ELR (cell line): ENCODE data around the gene SCO2.

Experiments used
- DNase-seq: peaks from one replicate; pipeline ENCODE4 v3.0.0-alpha.2; 2015; ENCODE audit warnings: low read depth

SCO2 gene, protein sequence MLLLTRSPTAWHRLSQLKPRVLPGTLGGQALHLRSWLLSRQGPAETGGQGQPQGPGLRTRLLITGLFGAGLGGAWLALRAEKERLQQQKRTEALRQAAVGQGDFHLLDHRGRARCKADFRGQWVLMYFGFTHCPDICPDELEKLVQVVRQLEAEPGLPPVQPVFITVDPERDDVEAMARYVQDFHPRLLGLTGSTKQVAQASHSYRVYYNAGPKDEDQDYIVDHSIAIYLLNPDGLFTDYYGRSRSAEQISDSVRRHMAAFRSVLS

DNA sequence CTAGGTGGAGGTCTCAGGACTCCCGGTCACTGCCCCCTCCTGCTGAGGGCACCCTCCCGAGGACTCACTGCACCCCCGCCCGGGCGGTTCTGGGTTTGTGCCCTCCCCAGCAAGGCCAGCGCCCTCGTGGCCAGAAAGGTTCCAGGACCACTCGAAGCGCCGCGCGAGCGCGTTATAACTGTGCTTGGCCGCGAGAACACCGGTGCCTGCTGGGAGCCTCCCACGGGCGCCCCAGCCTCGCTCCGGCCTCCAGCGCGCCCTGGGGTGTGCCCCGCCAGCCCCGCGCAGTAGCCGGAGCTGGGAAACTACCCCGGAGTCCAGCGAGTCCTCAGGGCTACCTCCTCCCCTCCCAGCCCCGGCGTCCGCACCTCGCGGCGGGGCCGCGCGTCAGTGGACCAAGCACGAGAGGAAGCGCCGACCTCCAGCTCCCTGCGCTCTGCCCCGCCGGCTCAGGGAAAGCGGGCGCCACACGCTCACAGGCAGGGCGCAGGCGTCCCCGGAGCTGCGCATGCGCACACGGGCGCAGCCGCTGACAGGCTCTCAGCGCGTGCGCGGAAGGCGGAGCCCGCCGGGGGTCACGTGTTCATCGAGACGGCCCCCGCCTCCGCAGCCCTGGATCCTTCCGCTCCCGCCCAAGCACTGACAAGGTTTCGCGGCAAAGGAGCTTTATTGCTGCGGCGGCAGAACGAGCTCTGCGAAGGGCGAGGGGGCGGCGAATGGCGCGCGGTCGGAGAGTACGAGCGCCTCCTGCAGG, at the start of gene SCO2:
Gene SCO2 (minus strand): TSS at position 495 of the 754 bp plus-strand sequence. CDS start 1,187 bp downstream, outside the sequence.
- DNase-seq, result peak; percentile 97

DNA sequence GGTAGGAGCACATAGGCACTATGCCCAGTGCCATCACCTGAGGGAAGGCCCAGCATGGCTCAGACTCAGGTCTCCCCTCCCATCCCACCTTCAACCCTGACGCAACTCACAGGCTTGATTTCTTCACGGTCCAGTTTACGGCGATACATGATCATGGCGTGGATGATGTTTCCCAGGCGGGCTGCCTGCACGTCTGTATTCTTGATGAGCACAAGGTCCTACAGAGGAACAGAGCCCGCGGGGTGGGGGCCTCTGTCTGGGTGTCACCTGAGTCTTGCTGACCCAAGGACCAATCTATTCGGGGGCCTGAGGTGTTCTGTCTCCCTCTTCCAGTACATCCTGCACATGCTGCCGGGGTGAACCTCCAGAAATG, 49.0 kb upstream of the SCO2 start:
- no peak for DNase-seq

DNA sequence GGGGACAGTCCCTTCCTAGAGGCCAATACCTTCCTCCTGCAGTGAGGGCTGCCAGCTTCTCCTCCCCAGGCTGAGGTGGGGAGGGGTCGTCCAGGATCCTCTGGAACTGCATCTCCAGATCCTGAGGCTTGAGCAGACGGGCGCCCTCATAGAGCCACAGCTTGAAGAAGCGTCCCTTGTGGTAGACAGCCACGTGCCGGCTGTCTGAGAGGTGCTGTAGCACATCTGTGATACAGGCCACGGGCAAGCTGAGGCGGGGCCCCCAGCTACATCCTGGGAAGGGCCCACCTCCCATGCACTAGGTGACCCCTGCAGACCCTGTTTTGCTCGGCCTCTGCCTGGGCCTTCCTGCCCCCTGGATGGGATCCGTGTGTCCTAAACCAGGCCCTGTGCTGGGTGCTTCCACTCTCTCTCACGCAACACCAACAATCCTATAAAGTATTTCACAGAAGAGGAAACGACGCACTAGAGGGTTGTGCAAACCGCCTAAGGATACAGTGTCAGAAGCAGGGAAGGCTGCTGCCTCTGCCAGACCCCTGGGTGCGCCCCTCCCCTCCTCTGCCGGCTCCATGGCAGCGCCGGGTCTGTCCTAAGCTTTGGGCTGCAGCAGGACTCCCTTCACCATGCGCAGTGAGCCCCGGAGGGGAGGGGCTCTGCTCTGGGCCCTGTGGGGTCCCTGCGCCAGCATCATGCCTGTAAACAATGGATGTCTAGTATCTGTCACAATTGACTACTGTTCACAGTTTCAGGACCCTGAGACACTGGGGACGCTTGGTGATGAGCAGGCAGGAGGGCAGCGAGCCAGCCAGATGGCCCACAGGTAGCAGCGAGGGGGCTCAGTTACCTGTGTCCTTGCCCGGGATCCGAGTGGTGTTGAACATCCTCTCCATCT, 48.3 kb upstream of the SCO2 start:
- DNase-seq, result no peak

DNA sequence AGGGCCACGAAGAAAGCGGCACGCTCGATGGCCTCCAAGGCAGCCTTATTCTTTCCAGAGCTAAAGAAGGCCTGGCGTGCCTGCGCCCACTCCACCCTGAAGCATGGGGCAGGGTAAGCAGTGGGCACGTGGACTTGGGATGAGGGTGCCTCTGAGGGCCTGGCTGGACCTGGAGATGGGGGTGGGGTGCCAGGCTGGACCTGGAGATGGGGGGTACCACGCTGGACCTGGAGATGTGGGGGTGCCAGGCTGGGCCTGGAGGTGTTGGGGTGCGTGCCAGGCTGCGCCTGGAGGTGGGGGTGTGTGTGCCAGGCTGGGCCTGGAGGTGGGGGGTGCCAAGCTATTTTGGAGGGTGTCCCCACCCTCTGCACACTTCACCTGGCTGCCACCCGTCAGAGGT, 47.6 kb upstream of the SCO2 start:
- no peak for DNase-seq

DNA sequence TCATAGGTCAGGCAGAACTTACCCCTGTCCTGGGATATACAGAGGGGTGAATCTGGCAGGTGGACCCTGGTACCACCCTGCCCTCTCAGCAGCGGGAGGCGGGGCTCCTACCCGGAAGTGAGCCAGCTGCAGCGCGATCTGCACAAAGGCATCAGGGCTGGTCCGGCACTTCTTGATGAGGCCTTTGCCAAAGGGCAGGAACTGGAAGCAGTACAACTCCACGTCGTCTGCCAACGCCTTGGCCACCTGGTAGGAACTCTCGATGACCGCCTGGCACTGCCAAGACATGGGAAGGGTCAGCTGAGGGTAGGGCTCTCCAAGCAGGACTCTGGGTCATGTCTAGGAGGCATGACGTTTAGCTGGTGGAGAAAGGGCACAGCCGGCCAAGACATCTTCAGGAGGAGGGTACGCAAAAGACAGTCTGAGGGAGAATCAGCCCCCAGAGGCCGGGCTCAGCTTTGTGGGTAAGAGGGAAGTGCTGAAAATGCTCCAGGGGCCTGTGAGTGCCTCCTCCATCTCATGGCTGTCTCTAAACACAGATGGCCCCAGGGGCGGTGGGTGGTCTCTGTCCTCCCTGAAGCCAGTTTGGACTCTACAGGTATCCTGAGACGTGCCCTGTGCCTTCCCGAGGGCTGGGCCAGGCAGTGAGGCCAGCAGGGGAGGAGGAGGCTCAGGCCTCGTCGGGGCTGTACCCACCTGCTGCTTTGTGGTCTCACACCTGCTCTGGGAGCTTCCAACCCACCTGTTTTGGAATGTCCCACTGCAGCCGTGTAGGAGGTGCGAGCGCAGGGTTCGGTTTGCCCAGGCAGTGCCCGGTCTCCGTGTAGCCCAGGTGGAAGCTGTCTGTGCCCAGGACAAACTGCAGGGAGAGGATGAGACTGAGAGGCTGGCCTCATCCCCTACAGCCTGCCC, 46.1 kb upstream of the SCO2 start:
- no peak for DNase-seq

DNA sequence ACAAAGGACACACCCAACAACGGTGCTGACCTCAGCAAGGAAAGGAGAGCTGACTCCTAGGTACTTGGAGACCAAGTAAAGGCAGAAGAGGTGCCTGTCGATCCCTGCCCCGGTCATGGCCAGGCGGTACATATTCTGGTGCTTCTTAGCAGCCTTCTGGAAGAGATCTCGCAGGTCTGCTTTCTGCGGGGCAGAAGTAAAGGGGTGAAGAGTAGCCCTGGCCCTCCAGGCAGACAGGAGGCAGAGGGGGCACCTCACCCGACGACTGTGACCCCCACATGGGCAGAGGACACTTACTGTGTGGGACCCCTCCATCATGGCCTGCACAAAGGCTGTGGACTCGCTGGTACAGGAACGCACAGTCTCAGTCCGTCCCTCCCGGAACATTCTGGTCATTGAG, 45.5 kb upstream of the SCO2 start:
- DNase-seq, result no peak

DNA sequence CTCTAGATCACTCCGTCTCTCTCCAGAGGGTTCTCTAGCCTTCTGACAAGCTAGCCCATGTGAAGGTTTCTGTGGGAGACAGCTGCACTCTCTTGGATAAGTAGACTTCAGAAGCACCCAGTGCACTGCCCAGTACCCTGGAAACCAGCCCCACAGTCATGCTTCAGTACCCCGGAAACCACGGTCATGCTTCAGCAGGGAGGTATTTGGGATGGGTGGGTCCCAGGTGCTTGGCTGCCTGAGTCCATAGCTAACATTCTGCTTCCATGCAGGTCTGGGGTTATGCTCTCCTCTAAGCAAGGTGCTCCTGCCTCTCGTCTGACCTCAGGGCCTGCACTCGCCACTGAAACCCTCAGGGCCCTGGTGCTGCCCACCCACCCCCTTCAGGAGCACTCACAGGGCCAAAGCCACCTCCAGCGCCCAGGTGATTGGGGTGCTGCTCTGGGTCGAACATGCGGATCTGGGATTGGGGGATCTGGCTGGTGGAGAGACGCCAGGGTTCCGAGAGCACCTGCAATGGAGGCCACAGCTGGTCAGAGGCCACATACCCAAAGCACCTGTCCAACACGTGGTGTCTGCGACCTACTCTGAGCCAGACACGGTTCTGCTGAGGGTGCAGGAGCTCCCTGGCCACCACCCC, 44.6 kb upstream of the SCO2 start:
- no peak for DNase-seq

DNA sequence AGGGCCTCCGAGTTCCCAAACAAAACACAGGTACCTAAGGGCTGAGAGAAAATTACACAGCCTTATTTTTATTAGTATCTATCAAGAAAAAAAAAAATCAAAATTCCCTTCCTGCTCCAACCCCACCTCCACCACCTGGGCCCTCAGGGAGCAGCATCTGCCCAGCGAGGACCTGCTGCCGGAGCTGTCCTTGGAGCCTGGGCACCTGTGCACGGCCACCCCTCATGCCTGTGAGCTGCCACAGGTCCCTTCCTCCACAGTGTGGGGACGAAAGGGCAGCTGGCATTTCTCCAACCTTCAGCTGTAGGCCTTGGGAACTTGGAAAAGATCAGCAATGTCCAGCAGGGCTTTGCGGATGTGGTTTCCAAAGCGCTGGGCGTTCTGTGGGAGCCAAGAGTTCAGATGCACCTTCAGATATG, 43.7 kb upstream of the SCO2 start:
- no peak for DNase-seq

DNA sequence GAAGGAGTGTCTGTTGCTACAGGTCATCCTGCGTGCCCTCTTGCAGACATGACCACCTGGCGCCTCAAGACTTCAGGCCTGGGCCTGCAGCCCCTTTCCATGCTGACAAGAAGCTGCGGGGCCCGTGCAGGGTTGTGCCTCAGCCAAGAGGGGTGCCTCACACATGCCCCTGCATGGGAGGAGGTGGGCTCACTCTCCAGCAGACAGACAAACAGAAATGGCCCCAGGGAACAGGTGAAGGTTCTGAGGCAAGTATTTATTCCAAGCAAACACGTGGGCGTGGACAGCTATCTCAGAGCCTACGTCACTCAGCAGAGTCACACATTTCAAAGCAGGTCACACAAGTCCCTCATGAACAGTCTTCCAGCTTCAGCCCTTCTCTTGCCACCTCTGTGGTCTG, 43.2 kb upstream of the SCO2 start:
- no peak for DNase-seq

DNA sequence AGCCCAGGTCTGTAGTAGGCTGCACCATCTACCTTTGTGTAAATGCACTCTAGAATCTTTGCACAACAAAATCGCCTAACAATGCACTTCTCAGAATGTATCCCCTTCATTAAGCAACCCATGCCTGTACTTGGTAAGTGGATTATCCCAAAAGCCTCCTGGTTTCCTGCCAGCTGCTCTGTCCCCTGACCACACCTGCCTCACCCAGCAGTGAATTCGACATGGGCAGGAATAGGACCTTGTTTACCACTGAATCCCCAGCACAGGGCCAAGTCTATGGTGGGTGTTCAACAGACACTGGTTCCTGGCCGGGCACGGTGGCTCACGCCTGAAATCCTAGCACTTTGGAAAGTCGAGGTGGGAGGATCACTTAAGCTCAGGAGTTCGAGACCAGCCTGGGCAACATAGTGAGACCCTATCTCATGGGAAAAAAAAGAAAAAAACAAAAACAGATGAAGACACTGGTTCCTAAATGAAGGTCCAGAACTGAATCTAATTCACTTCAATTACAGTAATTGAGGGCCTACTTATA, 42.4 kb upstream of the SCO2 start:
- no peak for DNase-seq

DNA sequence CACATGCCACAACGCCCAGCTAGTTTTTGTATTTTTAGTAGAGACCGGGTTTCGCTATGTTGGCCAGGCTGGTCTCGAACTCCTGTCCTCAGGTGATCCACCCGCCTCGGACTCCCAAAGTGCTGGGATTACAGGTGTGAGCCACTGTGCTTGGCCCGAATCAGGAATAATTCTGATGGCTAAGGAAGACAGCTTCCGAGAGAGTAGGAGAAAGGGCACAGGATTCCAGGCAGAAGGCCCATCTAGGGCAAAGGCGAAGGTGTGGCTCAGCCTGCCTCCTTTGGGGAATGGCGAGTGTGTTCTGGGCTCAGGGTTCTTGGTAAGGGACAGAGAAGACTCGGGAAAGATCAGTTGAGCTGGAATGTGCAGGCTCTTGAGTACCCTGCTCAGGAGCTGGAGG, 38.9 kb upstream of the SCO2 start:
- DNase-seq, result no peak

DNA sequence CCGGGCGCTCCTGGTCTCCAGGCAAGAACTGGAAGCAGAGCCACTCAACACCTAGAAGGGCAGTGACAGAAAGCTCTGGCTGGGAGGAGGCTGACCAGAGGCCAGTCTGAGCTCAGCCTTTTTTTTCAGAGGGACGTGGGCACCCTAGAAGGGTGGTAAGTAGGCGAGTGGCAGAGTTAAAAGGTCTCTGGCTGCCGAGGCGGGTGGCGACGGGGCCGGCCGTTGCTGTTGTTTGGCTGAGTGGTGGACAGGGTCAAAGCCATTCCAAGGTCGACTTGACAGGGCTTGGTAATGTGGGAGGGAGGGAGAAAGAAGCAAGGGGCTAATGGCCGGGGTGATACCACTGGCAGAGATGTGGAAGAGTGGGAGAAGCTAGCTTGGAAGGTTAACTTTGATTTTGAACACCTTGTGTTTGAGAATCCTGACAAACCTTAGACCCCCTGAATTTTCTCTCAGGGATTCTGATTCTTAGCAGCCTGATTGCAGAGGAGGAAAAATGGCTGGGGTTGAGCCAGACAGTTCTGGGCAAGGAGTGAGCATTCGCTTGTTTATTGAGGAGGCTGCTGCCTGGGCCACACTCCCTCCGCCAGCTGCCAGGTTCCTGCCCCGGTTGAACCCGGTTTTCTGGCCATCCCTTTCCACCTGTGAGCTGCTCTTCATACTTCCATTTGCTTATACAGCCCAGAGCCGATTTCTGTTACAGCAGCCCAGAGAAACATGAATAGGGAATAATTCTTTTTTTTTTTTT, 38.2 kb upstream of the SCO2 start:
- no peak for DNase-seq

DNA sequence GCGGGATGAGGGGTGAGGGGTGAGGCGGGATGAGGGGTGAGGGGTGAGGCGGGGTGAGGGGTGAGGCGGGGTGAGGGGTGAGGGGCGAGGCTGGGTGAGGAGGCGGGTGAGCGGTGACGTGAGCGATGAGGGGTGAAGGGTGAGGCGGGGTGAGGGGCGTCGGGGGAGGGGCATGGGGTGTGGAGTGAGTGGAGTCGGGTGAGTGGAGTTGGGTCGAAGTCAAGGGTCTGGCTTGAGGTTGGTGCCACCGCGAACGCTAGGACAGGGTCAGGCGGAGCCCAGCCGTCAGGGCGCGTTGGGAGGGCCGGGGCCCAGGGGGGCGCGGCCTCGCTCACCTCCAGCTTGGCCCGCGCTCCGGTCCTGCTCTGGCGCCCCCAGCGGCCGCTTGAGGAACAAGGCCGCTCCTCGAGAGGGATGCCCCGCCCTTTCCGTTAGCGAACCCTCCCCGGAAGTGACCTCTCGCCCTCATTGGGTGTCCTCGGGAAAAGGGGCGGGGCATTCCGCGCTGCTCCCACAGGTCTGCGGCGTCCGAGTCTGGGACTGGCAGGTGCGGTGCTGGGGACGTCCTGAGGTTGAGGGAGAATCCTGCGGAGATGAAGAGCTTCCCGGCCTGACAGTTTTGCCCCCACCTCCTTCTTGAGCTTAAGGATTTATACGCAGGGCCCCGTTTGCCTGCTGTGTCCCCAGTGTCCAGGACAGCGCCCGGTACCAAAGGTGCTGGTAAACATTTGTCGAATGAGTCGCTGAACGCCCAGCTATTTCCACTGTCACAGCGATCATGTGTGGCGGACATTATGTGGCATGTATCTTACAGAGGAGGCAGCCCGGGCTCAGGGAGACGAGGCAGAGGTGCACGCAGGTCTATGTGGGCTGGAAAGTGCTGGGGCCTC, 37.4 kb upstream of the SCO2 start, which contains the start of gene SYCE3:
Gene SYCE3 (minus strand): TSS at position 397 of the 890 bp plus-strand sequence. CDS start 6,514 bp downstream, outside the sequence.
- peak; percentile 96 for DNase-seq

DNA sequence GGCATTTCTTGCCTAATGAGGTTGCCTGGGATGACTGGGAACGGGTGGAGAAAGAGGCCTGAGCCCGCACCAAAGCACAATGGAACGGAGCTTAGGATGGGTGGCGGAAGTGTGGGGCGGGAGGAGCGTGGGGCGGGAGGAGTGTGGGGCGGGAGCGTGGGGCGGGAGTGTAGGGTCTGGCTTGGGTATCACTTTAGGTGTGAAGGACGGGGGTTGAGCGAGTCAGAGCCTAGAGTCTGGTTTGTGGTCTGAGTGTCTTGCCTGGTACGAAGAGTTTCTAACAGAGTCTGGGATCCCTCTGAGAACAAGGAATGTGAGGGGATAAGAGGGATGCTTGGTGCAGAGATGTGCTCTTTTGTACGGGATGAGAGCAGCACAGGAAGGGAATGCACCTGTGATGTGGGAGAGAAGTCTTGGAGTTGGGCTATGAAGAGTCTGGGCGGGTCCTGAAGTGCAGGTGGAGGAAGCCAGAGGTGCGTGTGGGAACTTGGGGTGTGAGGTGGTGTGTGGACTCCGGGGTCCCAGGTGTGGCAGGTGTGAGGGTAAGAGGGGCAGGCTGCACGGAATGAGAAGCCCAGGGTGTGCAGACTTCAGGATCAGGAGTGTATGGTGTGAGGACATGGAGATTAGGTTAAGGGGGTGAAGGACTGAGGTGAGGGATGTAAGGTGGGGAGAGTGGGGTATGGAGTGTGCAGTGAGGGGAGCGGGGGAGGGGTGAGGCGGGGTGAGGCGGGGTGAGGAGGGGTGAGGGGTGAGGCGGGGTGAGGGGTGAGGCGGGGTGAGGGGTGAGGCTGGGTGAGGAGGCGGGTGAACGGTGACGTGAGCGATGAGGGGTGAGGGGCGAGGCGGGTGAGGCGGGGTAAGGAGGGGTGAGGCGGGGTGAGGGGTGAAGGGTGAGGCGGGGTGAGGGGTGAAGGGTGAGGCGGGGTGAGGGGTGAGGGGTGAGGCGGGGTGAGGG, 36.3 kb upstream of the SCO2 start:
- no peak for DNase-seq

DNA sequence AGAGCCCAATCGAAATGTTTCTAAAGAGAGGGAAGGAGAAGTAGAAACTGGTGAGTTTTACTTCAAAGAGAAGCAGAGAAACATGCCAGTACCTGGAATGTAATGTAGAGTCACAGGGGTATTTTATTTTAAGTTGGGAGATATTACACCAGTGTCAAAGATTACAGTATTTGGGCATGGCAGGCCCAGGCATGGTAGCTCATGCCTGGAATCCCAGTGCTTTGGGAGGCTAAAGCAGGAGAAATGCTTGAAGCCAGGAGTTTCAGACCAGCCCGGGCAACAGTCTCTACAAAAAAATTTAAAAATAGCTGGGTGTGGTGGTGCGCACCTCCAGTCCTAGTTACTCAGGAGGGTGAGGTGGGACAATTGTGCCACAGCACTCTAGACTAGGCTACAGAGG, 34.6 kb upstream of the SCO2 start:
- DNase-seq, result no peak

DNA sequence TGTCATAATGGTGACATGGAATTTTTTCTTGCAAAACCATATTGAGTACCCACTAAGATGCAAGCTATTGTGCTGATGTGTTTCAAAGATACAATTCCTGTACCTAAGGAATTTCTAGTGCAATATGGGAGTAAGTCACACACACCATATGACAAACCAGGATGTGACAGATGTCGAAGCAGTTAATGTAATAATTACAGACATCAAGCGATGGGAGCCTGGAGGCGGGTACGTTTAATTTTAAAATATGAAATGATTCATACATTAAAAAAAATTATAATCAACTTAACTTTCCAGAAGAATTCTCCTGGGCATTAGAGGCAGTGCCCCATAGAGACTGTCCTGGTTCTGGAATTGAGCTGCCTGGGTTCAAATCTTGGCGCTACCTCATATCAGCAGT, 31.3 kb upstream of the SCO2 start:
- no peak for DNase-seq

DNA sequence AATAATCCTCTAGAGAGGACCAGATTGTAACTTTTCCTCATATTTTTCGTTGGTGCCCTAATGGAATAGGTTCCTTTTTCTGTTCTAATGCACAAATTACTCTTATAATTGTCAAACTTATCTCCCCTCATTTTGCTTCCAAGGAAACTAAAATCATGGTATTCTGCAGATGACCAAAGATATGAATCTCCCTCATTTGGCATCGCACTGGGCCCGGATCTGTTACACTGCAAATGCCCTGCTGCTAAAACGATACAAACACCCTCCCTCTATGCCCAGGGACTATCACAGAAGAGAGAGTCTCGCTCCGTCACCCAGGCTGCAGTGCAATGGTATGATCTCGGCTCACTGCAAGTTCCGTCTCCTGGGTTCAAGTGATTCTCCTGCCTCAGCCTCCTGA, 27.9 kb upstream of the SCO2 start:
- no peak for DNase-seq
